Endothelial cell of umbilical vein (primary cell): ENCODE data around the gene ARHGEF28.

Experiments used
- CTCF ChIP-seq, 2 donors: IDR thresholded peaks; 1 replicate in 1 of 2; 2 replicates in 1 of 2; pipeline ENCODE4 v1.5.1; 2011; ENCODE audit warnings: low read length in 2 of 2, mild to moderate bottlenecking in 2 of 2, moderate library complexity in 2 of 2, control low read depth in 1 of 2, inconsistent platforms in 1 of 2, low read depth in 1 of 2; ENCODE audit not compliant: insufficient read depth in 1 of 2; ENCODE audit errors: extremely low read depth in 1 of 2
- EZH2 ChIP-seq: IDR thresholded peaks from 2 replicates; pipeline ENCODE4 v1.6.1; 2012; ENCODE audit warnings: borderline replicate concordance, low read depth, mild to moderate bottlenecking, moderate library complexity, low read length, inconsistent platforms; ENCODE audit not compliant: severe bottlenecking
- FOS ChIP-seq: IDR thresholded peaks from 2 replicates; pipeline ENCODE4 v1.6.1; 2011; ENCODE audit warnings: mild to moderate bottlenecking, low read length, moderate library complexity, borderline replicate concordance; ENCODE audit not compliant: insufficient read depth
- JUN ChIP-seq: IDR thresholded peaks from 2 replicates; pipeline ENCODE4 v1.6.1; 2011; ENCODE audit warnings: borderline replicate concordance, low read depth; ENCODE audit not compliant: insufficient read length, insufficient read depth
- MAX ChIP-seq: IDR thresholded peaks from 2 replicates; pipeline ENCODE4 v1.6.1; 2011; ENCODE audit not compliant: insufficient read depth, insufficient read length
- MYC ChIP-seq: IDR thresholded peaks from one replicate; pipeline ENCODE4 v1.6.1; 2011; ENCODE audit warnings: mild to moderate bottlenecking, low read depth, low read length
- POLR2A ChIP-seq: IDR thresholded peaks from 2 replicates; pipeline ENCODE4 v1.6.1; 2012; ENCODE audit warnings: low read depth, mild to moderate bottlenecking, control low read depth, low read length
- POLR2AphosphoS5 ChIP-seq: IDR thresholded peaks from 2 replicates; pipeline ENCODE4 v1.6.1; 2012; ENCODE audit warnings: low read depth, mild to moderate bottlenecking, control low read depth, low read length, moderate library complexity; ENCODE audit not compliant: insufficient read depth

GRCh38 chr5:73763300-73764032 is 137.5 kb downstream of the ARHGEF28 start:
- TF ChIP-seq CTCF (IDR thresholded peaks at IDR 0.05; ENCODE audit: extremely low read depth in 1 of 2, insufficient read depth in 1 of 2, low read depth in 1 of 2, low read length in 2 of 2), result no peak
- no peak for TF ChIP-seq MAX
- TF ChIP-seq POLR2A, result no peak
- TF ChIP-seq EZH2, result no peak
- TF ChIP-seq POLR2AphosphoS5, result no peak
- no peak for TF ChIP-seq MYC
- TF ChIP-seq JUN, result no peak
- no peak for TF ChIP-seq FOS
